Measurements from ENCODE around the gene CLASP1.
"Not testable (repeated sequence)": the region's sequence is repeated elsewhere in the genome, so short reads cannot be mapped to it uniquely, and the experiment has no call there.

The CLASP1 gene

GRCh38 chr2:121649149-121649595 is at the start of gene CLASP1:
Gene CLASP1, minus strand, starts transcription at chr2:121649462. Its CDS starts 43,567 bp downstream, at chr2:121605895.
- FAIRE-seq (no peak), DNase-seq (ENCODE audit: low spot score) (no peak)

- DNase-seq (ENCODE audit: low spot score) (no peak), FAIRE-seq (no peak)
Measured at GRCh38 chr2:121698318-121698930, 49.2 kb upstream of the CLASP1 start.

- DNase-seq (ENCODE audit: low spot score) (no peak), FAIRE-seq (no peak)
Measured at GRCh38 chr2:121697108-121697631, 47.9 kb upstream of the CLASP1 start.

- no peak for FAIRE-seq
- DNase-seq (ENCODE audit: low spot score): no peak
Measured at GRCh38 chr2:121696410-121696930, 47.2 kb upstream of the CLASP1 start.

- DNase-seq (ENCODE audit: low spot score) (no peak), FAIRE-seq (no peak)
Measured at GRCh38 chr2:121695171-121695451, 45.8 kb upstream of the CLASP1 start.

- DNase-seq (ENCODE audit: low spot score): no peak
- no peak for FAIRE-seq
Measured at GRCh38 chr2:121694398-121695170, 45.3 kb upstream of the CLASP1 start.

- not testable (repeated sequence) for FAIRE-seq; DNase-seq (ENCODE audit: low spot score)
Measured at GRCh38 chr2:121690572-121690971, 41.3 kb upstream of the CLASP1 start.

GRCh38 chr2:121690095-121690494 is 40.8 kb upstream of the CLASP1 start:
- DNase-seq (ENCODE audit: low spot score) (no peak), FAIRE-seq (no peak)

GRCh38 chr2:121689356-121689755 is 40.1 kb upstream of the CLASP1 start:
- FAIRE-seq (no peak), DNase-seq (ENCODE audit: low spot score) (no peak)

- DNase-seq (ENCODE audit: low spot score): no peak
- no peak for FAIRE-seq
Measured at GRCh38 chr2:121688820-121689219, 39.6 kb upstream of the CLASP1 start.

GRCh38 chr2:121686902-121687301 is 37.6 kb upstream of the CLASP1 start:
- FAIRE-seq (no peak), DNase-seq (ENCODE audit: low spot score) (no peak)

- no peak for FAIRE-seq
- no peak for DNase-seq (ENCODE audit: low spot score)
Measured at GRCh38 chr2:121686218-121686617, 37.0 kb upstream of the CLASP1 start.

GRCh38 chr2:121682396-121683298 is 33.4 kb upstream of the CLASP1 start:
- DNase-seq (ENCODE audit: low spot score) (no peak), FAIRE-seq (no peak)

GRCh38 chr2:121677855-121678254 is 28.6 kb upstream of the CLASP1 start:
- DNase-seq (ENCODE audit: low spot score): no peak
- no peak for FAIRE-seq

- DNase-seq (ENCODE audit: low spot score); FAIRE-seq: not testable (repeated sequence)
Measured at GRCh38 chr2:121671621-121672020, 22.4 kb upstream of the CLASP1 start.

- FAIRE-seq: no peak
- no peak for DNase-seq (ENCODE audit: low spot score)
Measured at GRCh38 chr2:121670181-121670580, 20.9 kb upstream of the CLASP1 start.

GRCh38 chr2:121667618-121668017 is 18.4 kb upstream of the CLASP1 start:
- no peak for DNase-seq (ENCODE audit: low spot score)
- no peak for FAIRE-seq

GRCh38 chr2:121666042-121666441 is 16.8 kb upstream of the CLASP1 start:
- DNase-seq (ENCODE audit: low spot score) (no peak), FAIRE-seq (no peak)

GRCh38 chr2:121665504-121665903 is 16.2 kb upstream of the CLASP1 start:
- FAIRE-seq: no peak
- DNase-seq (ENCODE audit: low spot score): no peak

- FAIRE-seq: no peak
- no peak for DNase-seq (ENCODE audit: low spot score)
Measured at GRCh38 chr2:121664713-121665112, 15.5 kb upstream of the CLASP1 start.

- DNase-seq (ENCODE audit: low spot score) (no peak), FAIRE-seq (no peak)
Measured at GRCh38 chr2:121664086-121664485, 14.8 kb upstream of the CLASP1 start.

- FAIRE-seq (no peak), DNase-seq (ENCODE audit: low spot score) (no peak)
Measured at GRCh38 chr2:121663434-121663833, 14.2 kb upstream of the CLASP1 start.
